GM18517 (cell line): ENCODE measurements around the gene EPB41L5.

ENCODE experiments used
- ATAC-seq: cut with Tn5 transposase; IDR thresholded peaks from one replicate; pipeline ENCODE4 v1.9.1; 2021; ENCODE audit warnings: mild to moderate bottlenecking, moderate library complexity; ENCODE audit not compliant: unreplicated experiment

The EPB41L5 gene

GRCh38 chr2:120224256-120224655, 211.4 kb downstream of the EPB41L5 start:
- no peak for ATAC-seq

GRCh38 chr2:120224735-120225548, 212.1 kb downstream of the EPB41L5 start:
- ATAC-seq = no peak

GRCh38 chr2:120225549-120226065, 212.7 kb downstream of the EPB41L5 start:
- no peak for ATAC-seq

- no peak for ATAC-seq
Observed at GRCh38 chr2:120226316-120226715, 213.4 kb downstream of the EPB41L5 start.

- ATAC-seq = no peak
Observed at GRCh38 chr2:120227111-120227991, 214.5 kb downstream of the EPB41L5 start.

GRCh38 chr2:120228503-120228902, 215.6 kb downstream of the EPB41L5 start:
- no peak for ATAC-seq
